WTC11 (cell line): ENCODE results near the gene SLC49A3. TPM values are rescaled to one million over a fixed set of nuclear protein-coding genes. Genes with fewer than 3 reads are reported as not detected.
"Not testable (repeated sequence)": the region's sequence is repeated elsewhere in the genome, so short reads cannot be mapped to it uniquely, and the experiment has no call there.

ENCODE experiments used
- ATAC-seq: fragments of 200-7000 bp; cut with Tn5 transposase; 2 replicates; pipeline ENCODE4 v1.10.0; 2021; ENCODE audit warnings: mild to moderate bottlenecking, moderate library complexity
- CTCF ChIA-PET: fragments of 300-600 bp; sonication (Branson Sonifier 250); formaldehyde crosslinking; loops from one replicate; lab custom pipeline; 2021; ENCODE audit warnings: antibody characterized with exemption; lab: Charles Lee
- POLR2A ChIA-PET: fragments of 350-600 bp; sonication (Branson Sonifier 250); formaldehyde crosslinking; loops from one replicate; lab custom pipeline; 2021; ENCODE audit warnings: antibody characterized with exemption; lab: Charles Lee
- DNase-seq: peaks from one replicate; pipeline ENCODE4 v3.0.0; 2021; ENCODE audit warnings: low spot score
- H3K27ac Mint-ChIP-seq: 2 replicates; pipeline ENCODE4 v1.8.0; 2021; ENCODE audit warnings: mixed read lengths
- H3K27me3 Mint-ChIP-seq: 2 replicates; pipeline ENCODE4 v1.8.0; 2021; ENCODE audit warnings: low read depth, mild to moderate bottlenecking, moderate library complexity, mixed read lengths
- H3K36me3 Mint-ChIP-seq: 2 replicates; pipeline ENCODE4 v1.8.0; 2021; ENCODE audit warnings: mixed read lengths
- H3K4me1 Mint-ChIP-seq: 2 replicates; pipeline ENCODE4 v1.8.0; 2022; ENCODE audit warnings: mixed read lengths
- H3K4me3 Mint-ChIP-seq: 2 replicates; pipeline ENCODE4 v1.8.0; 2021; ENCODE audit warnings: mild to moderate bottlenecking, moderate library complexity, mixed read lengths
- H3K9me3 Mint-ChIP-seq: 2 replicates; pipeline ENCODE4 v1.8.0; 2021; ENCODE audit warnings: mixed read lengths
- CREM ChIP-seq: sonication (generic); formaldehyde crosslinking; IDR thresholded peaks from 2 replicates; pipeline ENCODE4 v1.8.1; 2022; ENCODE audit warnings: mild to moderate bottlenecking, missing genetic modification reagents, moderate library complexity
- EMX1 ChIP-seq: fragments of 250-450 bp; sonication (Bioruptor Pico); IDR thresholded peaks from 2 replicates; pipeline ENCODE4 v1.8.0; 2021; ENCODE audit warnings: mild to moderate bottlenecking
- FOXP1 ChIP-seq: sonication (generic); formaldehyde crosslinking; IDR thresholded peaks from 2 replicates; pipeline ENCODE4 v1.8.0; 2022; ENCODE audit warnings: missing genetic modification reagents, mild to moderate bottlenecking, moderate library complexity, borderline replicate concordance
- GTF2I ChIP-seq: fragments of 250-450 bp; sonication (Bioruptor Pico); conservative IDR thresholded peaks from 2 replicates; pipeline ENCODE4 v1.4.0; 2021; ENCODE audit warnings: mild to moderate bottlenecking
- HMGXB4 ChIP-seq: sonication (generic); formaldehyde crosslinking; IDR thresholded peaks from 2 replicates; pipeline ENCODE4 v1.8.1; 2023; ENCODE audit warnings: mild to moderate bottlenecking, moderate library complexity, missing genetic modification reagents
- IRF2 ChIP-seq: sonication (generic); formaldehyde crosslinking; IDR thresholded peaks from 2 replicates; pipeline ENCODE4 v1.8.0; 2022; ENCODE audit warnings: low read depth, missing genetic modification reagents, borderline replicate concordance
- JAZF1 ChIP-seq: fragments of 250-450 bp; sonication (Bioruptor Pico); IDR thresholded peaks from 2 replicates; pipeline ENCODE4 v1.9.0; 2021; ENCODE audit warnings: moderate library complexity, mild to moderate bottlenecking, inconsistent platforms
- NR2C2 ChIP-seq: sonication (generic); formaldehyde crosslinking; IDR thresholded peaks from 2 replicates; pipeline ENCODE4 v1.8.0; 2022; ENCODE audit warnings: mild to moderate bottlenecking, missing genetic modification reagents
- RORB ChIP-seq: fragments of 250-450 bp; sonication (Bioruptor Pico); IDR thresholded peaks from 2 replicates; pipeline ENCODE4 v1.9.0; 2021; ENCODE audit warnings: mild to moderate bottlenecking
- TCF7 ChIP-seq: sonication (generic); formaldehyde crosslinking; IDR thresholded peaks from 2 replicates; pipeline ENCODE4 v1.8.0; 2022; ENCODE audit warnings: mild to moderate bottlenecking, low read depth, missing genetic modification reagents, moderate library complexity
- TEAD1 ChIP-seq: sonication (generic); formaldehyde crosslinking; IDR thresholded peaks from 2 replicates; pipeline ENCODE4 v1.8.0; 2022; ENCODE audit warnings: mild to moderate bottlenecking, missing genetic modification reagents
- TP53 ChIP-seq: sonication (generic); formaldehyde crosslinking; IDR thresholded peaks from 2 replicates; pipeline ENCODE4 v1.8.1; 2023; ENCODE audit warnings: mild to moderate bottlenecking, missing genetic modification reagents
- ZNF396 ChIP-seq: fragments of 250-450 bp; sonication (Bioruptor Pico); IDR thresholded peaks from 2 replicates; pipeline ENCODE4 v1.8.0; 2021; ENCODE audit warnings: mild to moderate bottlenecking, moderate library complexity, borderline replicate concordance
- ZNF671 ChIP-seq: fragments of 250-450 bp; sonication (Bioruptor Pico); IDR thresholded peaks from 2 replicates; pipeline ENCODE4 v1.8.0; 2021; ENCODE audit warnings: mild to moderate bottlenecking
- total RNA-seq: library from RNA; stranded (reverse); gene quantifications from 3 replicates; pipeline ENCODE4 v1.2.3, GENCODE V29; 2021
- TF ChIP-seq, protein P1 (sequence below): fragments of 200-600 bp; IDR thresholded peaks from 2 replicates; pipeline ENCODE4 v1.8.0; 2022; ENCODE audit warnings: antibody characterized with exemption
- TF ChIP-seq, protein P2 (sequence below): sonication (generic); formaldehyde crosslinking; IDR thresholded peaks from 2 replicates; pipeline ENCODE4 v1.8.1; 2023; ENCODE audit warnings: mild to moderate bottlenecking, missing genetic modification reagents, moderate library complexity
- TF ChIP-seq, protein P3 (sequence below): sonication (generic); formaldehyde crosslinking; IDR thresholded peaks from 2 replicates; pipeline ENCODE4 v1.8.0; 2023; ENCODE audit warnings: missing genetic modification reagents
- TF ChIP-seq, protein P4 (sequence below): sonication (generic); formaldehyde crosslinking; conservative IDR thresholded peaks from 2 replicates; pipeline ENCODE4 v1.8.1; 2023; ENCODE audit warnings: mild to moderate bottlenecking, low read depth, missing genetic modification reagents, moderate library complexity
- TF ChIP-seq, protein P5 (sequence below): fragments of 250-450 bp; sonication (Bioruptor Pico); IDR thresholded peaks from 2 replicates; pipeline ENCODE4 v1.9.0; 2021; ENCODE audit warnings: mild to moderate bottlenecking

SLC49A3 gene
- total RNA-seq, 1 experiment from 2014 or later, result 5.8 TPM

DNA sequence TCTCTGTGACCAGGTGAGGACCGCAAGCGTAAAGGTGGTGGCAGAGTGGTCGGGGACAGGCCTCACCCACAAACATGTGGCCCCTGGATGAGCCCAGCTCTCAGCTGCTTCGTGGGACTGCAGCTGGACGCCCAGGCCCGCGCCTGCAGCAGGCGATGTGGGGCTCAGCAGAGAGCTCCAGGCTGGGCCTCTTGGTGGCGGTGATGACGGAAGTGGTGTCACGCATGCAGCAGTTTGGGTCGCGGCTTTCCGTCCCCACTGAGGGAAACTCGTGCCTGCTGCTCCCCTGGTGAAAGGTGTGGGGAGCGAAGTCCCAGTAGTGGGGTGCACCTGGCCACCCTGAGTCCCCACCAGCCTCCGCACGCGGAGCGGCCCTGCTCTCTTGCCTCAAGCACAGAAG lies 43.5 kb upstream of the SLC49A3 start:
- ChIA-PET CTCF (interaction anchor here (1.4 kb wide), 2 partner anchors 10 to 49 kb away, joined by 5 read pairs; no protein-coding TSS in a partner anchor), POLR2A (no interaction called here)
- ATAC-seq, result no peak
- DNase-seq, result no peak
- Mint-ChIP-seq H3K9me3 (no peaks in the 10 kb centered on the region), H3K36me3 (peaks cover 38% of the 10 kb centered on the region), H3K4me1 (no peaks in the 10 kb centered on the region), H3K27ac (no peak overlapping the region), H3K4me3 (no peak overlapping the region), H3K27me3 (no peaks in the 10 kb centered on the region)
- TF ChIP-seq, protein P1, sequence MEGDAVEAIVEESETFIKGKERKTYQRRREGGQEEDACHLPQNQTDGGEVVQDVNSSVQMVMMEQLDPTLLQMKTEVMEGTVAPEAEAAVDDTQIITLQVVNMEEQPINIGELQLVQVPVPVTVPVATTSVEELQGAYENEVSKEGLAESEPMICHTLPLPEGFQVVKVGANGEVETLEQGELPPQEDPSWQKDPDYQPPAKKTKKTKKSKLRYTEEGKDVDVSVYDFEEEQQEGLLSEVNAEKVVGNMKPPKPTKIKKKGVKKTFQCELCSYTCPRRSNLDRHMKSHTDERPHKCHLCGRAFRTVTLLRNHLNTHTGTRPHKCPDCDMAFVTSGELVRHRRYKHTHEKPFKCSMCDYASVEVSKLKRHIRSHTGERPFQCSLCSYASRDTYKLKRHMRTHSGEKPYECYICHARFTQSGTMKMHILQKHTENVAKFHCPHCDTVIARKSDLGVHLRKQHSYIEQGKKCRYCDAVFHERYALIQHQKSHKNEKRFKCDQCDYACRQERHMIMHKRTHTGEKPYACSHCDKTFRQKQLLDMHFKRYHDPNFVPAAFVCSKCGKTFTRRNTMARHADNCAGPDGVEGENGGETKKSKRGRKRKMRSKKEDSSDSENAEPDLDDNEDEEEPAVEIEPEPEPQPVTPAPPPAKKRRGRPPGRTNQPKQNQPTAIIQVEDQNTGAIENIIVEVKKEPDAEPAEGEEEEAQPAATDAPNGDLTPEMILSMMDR, result no peak
- TF ChIP-seq FOXP1 (CRISPR knock-in tag) (no peak), NR2C2 (no peak), RORB (CRISPR knock-in tag) (no peak), TP53 (CRISPR knock-in tag) (no peak), ZNF396 (no peak), JAZF1 (CRISPR knock-in tag) (no peak), IRF2 (CRISPR knock-in tag) (no peak), EMX1 (CRISPR knock-in tag) (no peak), TCF7 (CRISPR knock-in tag) (no peak), CREM (no peak), TEAD1 (CRISPR knock-in tag) (no peak), GTF2I (CRISPR knock-in tag) (no peak), HMGXB4 (no peak), ZNF671 (CRISPR knock-in tag) (no peak)
- TF ChIP-seq, protein P2, sequence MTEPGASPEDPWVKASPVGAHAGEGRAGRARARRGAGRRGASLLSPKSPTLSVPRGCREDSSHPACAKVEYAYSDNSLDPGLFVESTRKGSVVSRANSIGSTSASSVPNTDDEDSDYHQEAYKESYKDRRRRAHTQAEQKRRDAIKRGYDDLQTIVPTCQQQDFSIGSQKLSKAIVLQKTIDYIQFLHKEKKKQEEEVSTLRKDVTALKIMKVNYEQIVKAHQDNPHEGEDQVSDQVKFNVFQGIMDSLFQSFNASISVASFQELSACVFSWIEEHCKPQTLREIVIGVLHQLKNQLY, result no peak
- TF ChIP-seq, protein P3, sequence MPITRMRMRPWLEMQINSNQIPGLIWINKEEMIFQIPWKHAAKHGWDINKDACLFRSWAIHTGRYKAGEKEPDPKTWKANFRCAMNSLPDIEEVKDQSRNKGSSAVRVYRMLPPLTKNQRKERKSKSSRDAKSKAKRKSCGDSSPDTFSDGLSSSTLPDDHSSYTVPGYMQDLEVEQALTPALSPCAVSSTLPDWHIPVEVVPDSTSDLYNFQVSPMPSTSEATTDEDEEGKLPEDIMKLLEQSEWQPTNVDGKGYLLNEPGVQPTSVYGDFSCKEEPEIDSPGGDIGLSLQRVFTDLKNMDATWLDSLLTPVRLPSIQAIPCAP (CRISPR knock-in tag), result no peak
- TF ChIP-seq, protein P4, sequence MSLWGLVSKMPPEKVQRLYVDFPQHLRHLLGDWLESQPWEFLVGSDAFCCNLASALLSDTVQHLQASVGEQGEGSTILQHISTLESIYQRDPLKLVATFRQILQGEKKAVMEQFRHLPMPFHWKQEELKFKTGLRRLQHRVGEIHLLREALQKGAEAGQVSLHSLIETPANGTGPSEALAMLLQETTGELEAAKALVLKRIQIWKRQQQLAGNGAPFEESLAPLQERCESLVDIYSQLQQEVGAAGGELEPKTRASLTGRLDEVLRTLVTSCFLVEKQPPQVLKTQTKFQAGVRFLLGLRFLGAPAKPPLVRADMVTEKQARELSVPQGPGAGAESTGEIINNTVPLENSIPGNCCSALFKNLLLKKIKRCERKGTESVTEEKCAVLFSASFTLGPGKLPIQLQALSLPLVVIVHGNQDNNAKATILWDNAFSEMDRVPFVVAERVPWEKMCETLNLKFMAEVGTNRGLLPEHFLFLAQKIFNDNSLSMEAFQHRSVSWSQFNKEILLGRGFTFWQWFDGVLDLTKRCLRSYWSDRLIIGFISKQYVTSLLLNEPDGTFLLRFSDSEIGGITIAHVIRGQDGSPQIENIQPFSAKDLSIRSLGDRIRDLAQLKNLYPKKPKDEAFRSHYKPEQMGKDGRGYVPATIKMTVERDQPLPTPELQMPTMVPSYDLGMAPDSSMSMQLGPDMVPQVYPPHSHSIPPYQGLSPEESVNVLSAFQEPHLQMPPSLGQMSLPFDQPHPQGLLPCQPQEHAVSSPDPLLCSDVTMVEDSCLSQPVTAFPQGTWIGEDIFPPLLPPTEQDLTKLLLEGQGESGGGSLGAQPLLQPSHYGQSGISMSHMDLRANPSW (CRISPR knock-in tag), result no peak
- TF ChIP-seq, protein P5, sequence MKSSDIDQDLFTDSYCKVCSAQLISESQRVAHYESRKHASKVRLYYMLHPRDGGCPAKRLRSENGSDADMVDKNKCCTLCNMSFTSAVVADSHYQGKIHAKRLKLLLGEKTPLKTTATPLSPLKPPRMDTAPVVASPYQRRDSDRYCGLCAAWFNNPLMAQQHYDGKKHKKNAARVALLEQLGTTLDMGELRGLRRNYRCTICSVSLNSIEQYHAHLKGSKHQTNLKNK, result no peak

GRCh38 chr4:731954-732353 lies 43.0 kb upstream of the SLC49A3 start:
- H3K4me3 Mint-ChIP-seq, H3K27me3 Mint-ChIP-seq, H3K4me1 Mint-ChIP-seq, H3K27ac Mint-ChIP-seq, H3K9me3 Mint-ChIP-seq, CTCF ChIA-PET, DNase-seq, ATAC-seq, POLR2A ChIA-PET: not testable (repeated sequence)
- peaks cover 36% of the 10 kb centered on the region for H3K36me3 Mint-ChIP-seq

- ATAC-seq, DNase-seq, CTCF ChIA-PET, H3K4me1 Mint-ChIP-seq, POLR2A ChIA-PET, H3K4me3 Mint-ChIP-seq, H3K9me3 Mint-ChIP-seq, H3K27me3 Mint-ChIP-seq: not testable (repeated sequence)
- peaks cover 36% of the 10 kb centered on the region for H3K36me3 Mint-ChIP-seq
- peak overlapping the region; percentile 52; the same call in 1 of the 2 replicates for H3K27ac Mint-ChIP-seq
These were observed 42.3 kb upstream of the SLC49A3 start for GRCh38 chr4:730946-731904.
